OCI-LY1 (cell line): ENCODE data around the gene SOBP.
A peak's percentile ranks its signal among the peaks of the same experiment; 100 is the strongest.

Experiments
- H2AFZ ChIP-seq: fragments of 200-600 bp; sonication (generic), shearing (Covaris generic); 2 replicates; pipeline ENCODE4 v1.6.0; 2014; ENCODE audit warnings: antibody characterized with exemption, mild to moderate bottlenecking, low read length
- H3F3A ChIP-seq: fragments of 200-600 bp; sonication (generic), shearing (Covaris generic); 2 replicates; pipeline ENCODE4 v1.6.0; 2014; ENCODE audit warnings: mild to moderate bottlenecking, antibody characterized with exemption, low read length, moderate library complexity; ENCODE audit not compliant: insufficient read depth
- H3K27ac ChIP-seq: fragments of 200-600 bp; sonication (generic); 2 replicates; pipeline ENCODE4 v1.5.1; 2014; ENCODE audit warnings: low read length, mixed run types, mild to moderate bottlenecking, low read depth; ENCODE audit not compliant: poor library complexity, severe bottlenecking
- H3K27me3 ChIP-seq: fragments of 200-600 bp; sonication (generic); 2 replicates; pipeline ENCODE4 v1.6.0; 2014; ENCODE audit warnings: antibody characterized with exemption, mild to moderate bottlenecking, low read length, moderate library complexity; ENCODE audit not compliant: insufficient read depth
- H3K36me3 ChIP-seq: fragments of 200-600 bp; sonication (generic); 2 replicates; pipeline ENCODE4 v1.6.1; 2014; ENCODE audit warnings: mild to moderate bottlenecking, antibody characterized with exemption, low read length, moderate library complexity, mixed read lengths; ENCODE audit not compliant: insufficient read depth
- H3K4me1 ChIP-seq: fragments of 200-600 bp; sonication (generic); 2 replicates; pipeline ENCODE4 v1.5.1; 2014; ENCODE audit warnings: mild to moderate bottlenecking, low read length, moderate library complexity; ENCODE audit not compliant: insufficient read depth, severe bottlenecking
- H3K4me2 ChIP-seq: fragments of 200-600 bp; sonication (generic), shearing (Covaris generic); 2 replicates; pipeline ENCODE4 v1.6.1; 2014; ENCODE audit warnings: low read length
- H3K4me3 ChIP-seq: fragments of 200-600 bp; sonication (generic); 2 replicates; pipeline ENCODE4 v1.5.1; 2014; ENCODE audit warnings: low read length, low read depth, mild to moderate bottlenecking, mixed read lengths; ENCODE audit not compliant: poor library complexity, severe bottlenecking
- H3K79me2 ChIP-seq: fragments of 200-600 bp; shearing (Covaris generic); 2 replicates; pipeline ENCODE4 v1.6.1; 2016; ENCODE audit warnings: mixed run types, low read length, mixed read lengths; ENCODE audit not compliant: insufficient read depth
- H3K9ac ChIP-seq: fragments of 200-600 bp; sonication (generic), shearing (Covaris generic); 2 replicates; pipeline ENCODE4 v1.6.1; 2014; ENCODE audit warnings: mild to moderate bottlenecking, low read length, mixed read lengths
- H3K9me2 ChIP-seq: fragments of 200-600 bp; sonication (generic), shearing (Covaris generic); 2 replicates; pipeline ENCODE4 v1.6.1; 2014; ENCODE audit warnings: low read depth, mild to moderate bottlenecking, low read length, mixed read lengths
- H3K9me3 ChIP-seq: fragments of 200-600 bp; shearing (Covaris generic); 2 replicates; pipeline ENCODE4 v1.6.1; 2014; ENCODE audit warnings: low read length, mixed read lengths
- H4K20me1 ChIP-seq: fragments of 200-600 bp; sonication (generic), shearing (Covaris generic); 2 replicates; pipeline ENCODE4 v1.6.0; 2016; ENCODE audit warnings: mild to moderate bottlenecking, low read length; ENCODE audit not compliant: insufficient read depth
- EZH2 ChIP-seq: fragments of 200-600 bp; sonication (generic), shearing (Covaris generic); IDR thresholded peaks from 2 replicates; pipeline ENCODE4 v1.8.0; 2017; ENCODE audit warnings: borderline replicate concordance, mixed run types, mild to moderate bottlenecking, antibody characterized with exemption, low read length, moderate library complexity, mixed read lengths
- TF ChIP-seq, protein P1 (sequence below): fragments of 200-600 bp; sonication (generic), shearing (Covaris generic); IDR thresholded peaks from 2 replicates; pipeline ENCODE4 v1.5.1; 2017; ENCODE audit warnings: mild to moderate bottlenecking, antibody characterized with exemption, low read length, moderate library complexity, mixed read lengths

Gene SOBP

DNA sequence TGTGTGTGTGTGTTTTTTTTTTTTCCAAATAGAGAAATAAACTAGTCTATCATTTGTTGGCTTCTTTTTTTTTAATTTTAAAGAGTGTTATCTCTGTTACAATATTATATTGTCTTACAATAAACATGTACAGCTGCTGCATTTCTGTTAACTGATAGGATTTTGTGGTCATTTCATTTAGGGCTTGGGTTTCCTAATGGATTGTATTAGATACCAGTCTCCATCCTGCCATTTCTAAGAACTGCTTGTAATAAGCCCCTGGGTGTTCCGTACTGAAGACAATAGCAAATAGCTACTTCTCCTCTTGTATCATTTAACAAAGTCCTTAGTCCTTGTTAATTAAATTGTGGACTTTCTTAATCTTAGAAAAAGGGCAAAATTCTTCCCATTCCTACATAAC lies 45.7 kb downstream of the SOBP start:
- no peak overlapping the region for H2AFZ ChIP-seq
- peaks cover 90% of the 10 kb centered on the region for H3K4me1 ChIP-seq
- peak overlapping the region; percentile 4 for H3K4me3 ChIP-seq
- H3K9me2 ChIP-seq = no peaks in the 10 kb centered on the region
- peaks cover 5% of the 10 kb centered on the region; the same call in 1 of the 2 replicates for H3F3A ChIP-seq
- H3K79me2 ChIP-seq = 0 out of 2 replicates have a peak, but pooled peaks cover 2% of the 10 kb centered on the region
- no peaks in the 10 kb centered on the region for H3K27me3 ChIP-seq
- no peaks in the 10 kb centered on the region for H4K20me1 ChIP-seq
- TF ChIP-seq, protein P1, sequence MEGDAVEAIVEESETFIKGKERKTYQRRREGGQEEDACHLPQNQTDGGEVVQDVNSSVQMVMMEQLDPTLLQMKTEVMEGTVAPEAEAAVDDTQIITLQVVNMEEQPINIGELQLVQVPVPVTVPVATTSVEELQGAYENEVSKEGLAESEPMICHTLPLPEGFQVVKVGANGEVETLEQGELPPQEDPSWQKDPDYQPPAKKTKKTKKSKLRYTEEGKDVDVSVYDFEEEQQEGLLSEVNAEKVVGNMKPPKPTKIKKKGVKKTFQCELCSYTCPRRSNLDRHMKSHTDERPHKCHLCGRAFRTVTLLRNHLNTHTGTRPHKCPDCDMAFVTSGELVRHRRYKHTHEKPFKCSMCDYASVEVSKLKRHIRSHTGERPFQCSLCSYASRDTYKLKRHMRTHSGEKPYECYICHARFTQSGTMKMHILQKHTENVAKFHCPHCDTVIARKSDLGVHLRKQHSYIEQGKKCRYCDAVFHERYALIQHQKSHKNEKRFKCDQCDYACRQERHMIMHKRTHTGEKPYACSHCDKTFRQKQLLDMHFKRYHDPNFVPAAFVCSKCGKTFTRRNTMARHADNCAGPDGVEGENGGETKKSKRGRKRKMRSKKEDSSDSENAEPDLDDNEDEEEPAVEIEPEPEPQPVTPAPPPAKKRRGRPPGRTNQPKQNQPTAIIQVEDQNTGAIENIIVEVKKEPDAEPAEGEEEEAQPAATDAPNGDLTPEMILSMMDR = no peak
- TF ChIP-seq EZH2 = no peak
- H3K36me3 ChIP-seq = peaks cover 66% of the 10 kb centered on the region
- peak overlapping the region; percentile 94 for H3K27ac ChIP-seq
- H3K9ac ChIP-seq = peak overlapping the region; percentile 28; the same call in 1 of the 2 replicates
- H3K4me2 ChIP-seq = peak overlapping the region; percentile 45
- H3K9me3 ChIP-seq = no peaks in the 10 kb centered on the region

DNA sequence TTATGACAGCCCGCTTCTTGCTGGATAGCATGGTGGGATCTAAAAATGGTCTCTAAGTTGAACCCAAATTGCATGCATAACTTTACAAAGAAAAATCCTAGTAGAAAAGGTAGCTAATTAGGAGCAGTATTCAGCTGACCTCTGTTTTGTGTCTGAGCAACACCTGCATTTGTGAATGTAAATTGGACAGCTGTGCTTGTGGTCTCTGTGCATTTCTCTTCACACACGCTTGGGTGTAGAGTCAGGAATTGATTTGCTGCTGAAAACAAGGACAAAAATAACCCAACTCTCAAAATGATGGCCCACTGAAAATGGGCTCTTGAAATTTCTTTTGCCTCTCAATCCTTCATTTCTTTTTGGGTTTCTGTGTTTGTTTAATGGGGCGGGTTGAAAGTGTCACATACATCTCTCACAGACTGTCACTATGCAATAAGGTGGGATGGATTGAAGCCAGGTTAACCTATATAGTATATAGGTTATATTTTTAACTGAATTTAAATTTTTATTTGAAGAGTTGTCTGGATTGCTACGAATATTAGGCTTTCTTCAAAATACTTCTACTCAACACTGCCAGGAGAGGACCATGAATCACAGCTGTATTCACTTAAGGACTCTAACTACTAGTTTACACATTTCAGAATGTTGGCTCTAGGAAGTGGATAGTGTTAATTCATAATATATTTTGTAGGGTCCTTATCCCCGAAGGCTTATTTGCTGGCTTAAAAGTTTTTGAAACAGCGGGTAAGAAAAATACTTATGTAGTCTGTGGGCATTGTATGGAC lies 46.5 kb downstream of the SOBP start:
- H3K27me3 ChIP-seq = no peaks in the 10 kb centered on the region
- no peak overlapping the region for H2AFZ ChIP-seq
- H3K4me2 ChIP-seq = peak overlapping the region; percentile 45
- no peaks in the 10 kb centered on the region for H3K9me3 ChIP-seq
- H3K27ac ChIP-seq = peak overlapping the region; percentile 94
- peak overlapping the region; percentile 28; the same call in 1 of the 2 replicates for H3K9ac ChIP-seq
- no peaks in the 10 kb centered on the region for H3K9me2 ChIP-seq
- H3K4me3 ChIP-seq = peak overlapping the region; percentile 4
- no peaks in the 10 kb centered on the region for H4K20me1 ChIP-seq
- 0 out of 2 replicates have a peak, but pooled peaks cover 5% of the 10 kb centered on the region for H3K79me2 ChIP-seq
- peaks cover 5% of the 10 kb centered on the region; the same call in 1 of the 2 replicates for H3F3A ChIP-seq
- TF ChIP-seq, protein P1 = no peak
- no peak for TF ChIP-seq EZH2
- peaks cover 90% of the 10 kb centered on the region for H3K4me1 ChIP-seq
- peaks cover 65% of the 10 kb centered on the region for H3K36me3 ChIP-seq

DNA sequence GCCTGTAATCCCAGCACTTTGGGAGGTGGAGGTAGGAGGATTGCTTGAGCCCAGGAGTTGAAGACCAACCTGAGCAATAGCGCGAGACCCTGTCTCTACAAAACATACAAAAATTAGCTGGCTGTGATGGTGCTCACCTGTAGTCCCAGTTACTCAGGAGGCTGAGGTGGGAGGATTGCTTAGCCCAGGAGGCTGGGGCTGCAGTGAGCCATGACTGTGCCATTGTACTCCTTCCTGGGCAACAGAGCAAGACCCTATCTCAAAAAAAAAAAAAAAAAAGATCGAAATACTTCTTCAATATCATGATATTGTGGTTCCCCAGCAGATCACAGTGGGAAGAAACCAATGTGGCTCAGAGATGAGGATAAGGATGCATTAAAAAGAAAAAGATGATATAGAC lies 47.6 kb downstream of the SOBP start:
- Histone ChIP-seq H3K4me1 (peaks cover 80% of the 10 kb centered on the region), H3K4me2 (no peak overlapping the region), H3F3A (peaks cover 5% of the 10 kb centered on the region; the same call in 1 of the 2 replicates), H3K79me2 (0 out of 2 replicates have a peak, but pooled peaks cover 5% of the 10 kb centered on the region), H3K9ac (no peak overlapping the region), H4K20me1 (no peaks in the 10 kb centered on the region), H2AFZ (no peak overlapping the region), H3K9me3 (no peaks in the 10 kb centered on the region), H3K27ac (peak overlapping the region; percentile 94), H3K9me2 (no peaks in the 10 kb centered on the region), H3K36me3 (peaks cover 70% of the 10 kb centered on the region), H3K4me3 (no peak overlapping the region), H3K27me3 (no peaks in the 10 kb centered on the region)
- no peak for TF ChIP-seq EZH2
- TF ChIP-seq, protein P1 = no peak
